ENCODE measurements around the gene TAS1R3.

DNA sequence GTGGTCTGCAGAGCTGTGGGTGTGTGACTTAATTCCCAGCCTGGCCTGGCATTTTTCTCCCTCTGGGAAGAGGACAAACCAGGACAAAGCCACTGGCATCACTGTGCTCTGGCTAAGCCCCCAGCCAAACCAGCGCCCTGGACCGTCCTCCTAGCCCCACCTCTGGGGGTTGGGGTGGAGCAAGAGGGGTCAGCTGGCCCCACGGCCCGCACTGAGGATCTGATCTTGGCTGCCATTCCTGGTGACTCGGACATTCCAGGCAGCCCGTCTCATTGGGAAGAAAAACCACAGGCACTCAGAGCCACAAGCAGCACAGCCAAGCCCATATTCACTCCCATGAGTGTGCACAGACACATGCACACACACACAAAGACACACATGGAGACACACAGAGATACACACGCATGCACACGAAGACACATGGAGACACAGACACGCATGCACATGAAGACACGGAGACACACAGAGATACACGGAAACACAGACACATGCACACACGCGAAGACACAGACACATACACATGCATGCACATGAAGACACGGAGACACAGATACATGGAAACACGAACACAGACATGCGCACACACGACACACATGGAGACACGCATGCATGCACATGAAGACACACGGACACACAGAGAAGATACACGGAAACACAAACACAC, 29.6 kb downstream of the TAS1R3 start:
- TF ChIP-seq, protein P1, sequence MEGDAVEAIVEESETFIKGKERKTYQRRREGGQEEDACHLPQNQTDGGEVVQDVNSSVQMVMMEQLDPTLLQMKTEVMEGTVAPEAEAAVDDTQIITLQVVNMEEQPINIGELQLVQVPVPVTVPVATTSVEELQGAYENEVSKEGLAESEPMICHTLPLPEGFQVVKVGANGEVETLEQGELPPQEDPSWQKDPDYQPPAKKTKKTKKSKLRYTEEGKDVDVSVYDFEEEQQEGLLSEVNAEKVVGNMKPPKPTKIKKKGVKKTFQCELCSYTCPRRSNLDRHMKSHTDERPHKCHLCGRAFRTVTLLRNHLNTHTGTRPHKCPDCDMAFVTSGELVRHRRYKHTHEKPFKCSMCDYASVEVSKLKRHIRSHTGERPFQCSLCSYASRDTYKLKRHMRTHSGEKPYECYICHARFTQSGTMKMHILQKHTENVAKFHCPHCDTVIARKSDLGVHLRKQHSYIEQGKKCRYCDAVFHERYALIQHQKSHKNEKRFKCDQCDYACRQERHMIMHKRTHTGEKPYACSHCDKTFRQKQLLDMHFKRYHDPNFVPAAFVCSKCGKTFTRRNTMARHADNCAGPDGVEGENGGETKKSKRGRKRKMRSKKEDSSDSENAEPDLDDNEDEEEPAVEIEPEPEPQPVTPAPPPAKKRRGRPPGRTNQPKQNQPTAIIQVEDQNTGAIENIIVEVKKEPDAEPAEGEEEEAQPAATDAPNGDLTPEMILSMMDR (IDR thresholded peaks at IDR 0.05) = no peak
- TF ChIP-seq EZH2phosphoT487 (IDR thresholded peaks at IDR 0.05) = no peak
- TF ChIP-seq EZH2 (IDR thresholded peaks at IDR 0.05) = no peak
